Ovary (tissue), 9 donors: ENCODE results near the gene EXD3. TPM values are rescaled to one million over a fixed set of nuclear protein-coding genes. Genes with fewer than 3 reads are reported as not detected.

Source experiments
- DNase-seq, 5 donors: peaks; one replicate each; pipeline ENCODE4 v3.0.0-alpha.2; 2019 to 2020
- H3K27ac ChIP-seq, 2 donors: fragments of 200-600 bp; one replicate each; pipeline versions ENCODE4 v1.5.1 to v1.8.0; 2019 to 2022
- H3K27me3 ChIP-seq: fragments of 200-600 bp; one replicate; pipeline ENCODE4 v1.8.0; 2022
- H3K36me3 ChIP-seq: fragments of 200-600 bp; sonication (generic); one replicate; pipeline ENCODE4 v1.5.1; 2019
- H3K4me1 ChIP-seq: one replicate; pipeline ENCODE4 v1.8.1; 2013; ENCODE audit warnings: mild to moderate bottlenecking, moderate library complexity; ENCODE audit not compliant: insufficient read depth
- H3K4me3 ChIP-seq: fragments of 200-600 bp; sonication (generic); one replicate; pipeline ENCODE4 v1.5.1; 2017
- H3K9me3 ChIP-seq, 2 donors: fragments of 200-600 bp in 1 of 2; sonication (generic) in 1 of 2; one replicate each; pipeline versions ENCODE4 v1.5.1 to v1.8.1; 2013 to 2019; ENCODE audit warnings: mild to moderate bottlenecking in 1 of 2, moderate library complexity in 1 of 2
- CTCF ChIP-seq, 3 donors: fragments of 450-650 bp in 2 of 3; fragments of 200-600 bp in 1 of 3; IDR thresholded peaks; one replicate each; pipeline versions ENCODE4 v1.5.1 to v1.8.0; 2016 to 2022; ENCODE audit warnings: antibody characterized with exemption in 3 of 3, mild to moderate bottlenecking in 1 of 3
- EP300 ChIP-seq: sonication (generic); formaldehyde crosslinking; IDR thresholded peaks from one replicate; pipeline ENCODE4 v1.6.1; 2017; ENCODE audit warnings: antibody characterized with exemption
- POLR2A ChIP-seq: fragments of 450-650 bp; IDR thresholded peaks from one replicate; pipeline ENCODE4 v1.6.1; 2017; ENCODE audit warnings: antibody characterized with exemption, mild to moderate bottlenecking, moderate library complexity
- WGBS, 3 donors: extraction: QIAGEN DNeasy Blood & Tissue Kit in 1 of 3; methylation state at CpG; one replicate each; pipeline versions ENCODE4 v1.1.5 to v1.1.7; 2013 to 2017; 5-methylcytosine and 5-hydroxymethylcytosine counted together
- intact Hi-C, 4 donors: fragments of 100-400 bp; cut with DNase I; formaldehyde crosslinking; loops; one replicate each; pipeline versions ENCODE4 v1.11.0 to v1.15.1; 2022 to 2023
- polyA plus RNA-seq, 2 donors: library from polyadenylated mRNA; stranded (reverse); fragments of 200-250 nt in 1 of 2; fragments of 350-450 nt in 1 of 2; fragmentation: Illumina TruSeq in 1 of 2; extraction: RNeasy Lipid Tissue Mini Kit (QIAGEN cat#74804) in 1 of 2; gene quantifications; one replicate each; pipeline ENCODE4 v1.2.3, GENCODE V29; 2013 to 2014
- total RNA-seq, 7 donors: library from RNA; depleted of rRNA in 2 of 7; stranded (reverse); fragments of >200 nt in 2 of 7; fragmentation: NEBNext Ultra II Directional in 3 of 7; extraction: Animal tissue kit (Norgen Biotek cat#: 25700) in 3 of 7; gene quantifications; one replicate each; pipeline versions ENCODE4 v1.1.0 to v1.2.4, GENCODE V29; 2016 to 2023
- donor health status: DM: no; HTN: no; CAD: no; lungs with moderate emphysema.
- donor health status: DM: no; HTN: no; CAD: no.
- donor health status: Bipolar disorder and iron deficiency.
- donor health status: DM: yes; HTN: yes; CAD: no.
- donor health status: DM: no; HTN: no; CAD: no.
- donor health status: DM: yes; HTN: yes; CAD: no.

The EXD3 gene
- total and polyA plus RNA-seq, 9 donors: 1.0 to 30.6 (median 23.4) TPM

DNA sequence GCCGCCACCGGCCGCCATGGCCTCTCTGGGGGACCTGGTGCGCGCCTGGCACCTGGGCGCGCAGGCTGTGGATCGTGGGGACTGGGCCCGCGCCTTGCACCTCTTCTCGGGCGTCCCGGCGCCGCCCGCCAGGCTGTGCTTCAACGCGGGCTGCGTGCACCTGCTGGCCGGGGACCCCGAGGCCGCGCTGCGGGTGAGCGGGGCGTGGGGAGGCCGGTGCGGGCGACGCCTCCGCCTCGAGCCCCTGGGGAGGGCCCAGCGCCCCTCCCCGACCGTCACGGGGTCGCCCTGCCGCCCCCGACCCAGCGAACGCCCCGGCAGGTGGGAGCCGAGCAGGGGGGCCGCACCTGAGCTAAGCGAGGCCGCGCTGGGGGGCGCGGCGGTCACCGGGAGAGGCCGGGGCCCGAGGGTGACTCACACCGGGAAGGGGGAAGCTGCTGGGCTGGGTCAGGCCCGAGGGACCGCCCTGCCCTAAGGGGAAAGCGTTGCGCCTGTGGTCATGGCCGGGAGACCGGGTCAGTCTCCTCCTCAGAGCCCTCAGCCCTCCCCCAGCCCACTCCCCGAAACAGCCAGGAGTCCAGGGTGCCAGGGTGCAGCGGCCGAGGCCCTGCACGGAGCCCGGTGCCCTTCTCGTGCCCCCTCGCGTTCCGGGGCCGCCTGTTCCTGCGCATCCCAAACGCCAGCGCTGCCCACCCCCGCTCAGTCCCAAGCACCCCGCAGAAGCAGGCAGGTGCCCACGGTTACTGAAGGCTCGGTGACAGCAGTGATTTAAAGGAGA lies 741 bp upstream of the EXD3 start:
- Histone ChIP-seq H3K27ac (peak overlapping the region; percentile 16 to 92), H3K27me3 (no peaks in the 10 kb centered on the region), H3K4me3 (peak overlapping the region; percentile 89), H3K36me3 (no peaks in the 10 kb centered on the region), H3K9me3 (no peaks in the 10 kb centered on the region), H3K4me1 (no peaks in the 10 kb centered on the region)
- peak; percentile 57 to 72 (median 71) for DNase-seq
- TF ChIP-seq POLR2A: peak; percentile 15
- no peak for TF ChIP-seq CTCF (IDR thresholded peaks at IDR 0.05)
- intact Hi-C loops: loop anchor here in 1 of 4 donors (2.0 kb wide), 1 partner anchor 35 kb away; the partner anchor contains the start of gene NSMF
- 12 to 47% (median 14%) methylated on average over 15 to 77 of the region's 77 CpGs for WGBS, 3 donors

- Histone ChIP-seq H3K27me3 (no peaks in the 10 kb centered on the region), H3K4me3 (peak overlapping the region; percentile 89), H3K9me3 (no peaks in the 10 kb centered on the region), H3K4me1 (no peaks in the 10 kb centered on the region), H3K36me3 (no peaks in the 10 kb centered on the region), H3K27ac (peak overlapping the region in 1 of 2 donors; percentile 65)
- no peak for TF ChIP-seq POLR2A
- no peak for TF ChIP-seq EP300
- no peak for TF ChIP-seq CTCF (IDR thresholded peaks at IDR 0.05)
- DNase-seq: no peak
- intact Hi-C loops: loop anchor here in 1 of 4 donors (2.0 kb wide), 1 partner anchor 37 kb away; the partner anchor contains the start of gene NSMF
- WGBS, 3 donors: 1 to 6% (median 3%) methylated on average over 11 of the region's 11 CpGs
These were observed 941 bp downstream of the EXD3 start for GRCh38 chr9:137421838-137422603.

DNA sequence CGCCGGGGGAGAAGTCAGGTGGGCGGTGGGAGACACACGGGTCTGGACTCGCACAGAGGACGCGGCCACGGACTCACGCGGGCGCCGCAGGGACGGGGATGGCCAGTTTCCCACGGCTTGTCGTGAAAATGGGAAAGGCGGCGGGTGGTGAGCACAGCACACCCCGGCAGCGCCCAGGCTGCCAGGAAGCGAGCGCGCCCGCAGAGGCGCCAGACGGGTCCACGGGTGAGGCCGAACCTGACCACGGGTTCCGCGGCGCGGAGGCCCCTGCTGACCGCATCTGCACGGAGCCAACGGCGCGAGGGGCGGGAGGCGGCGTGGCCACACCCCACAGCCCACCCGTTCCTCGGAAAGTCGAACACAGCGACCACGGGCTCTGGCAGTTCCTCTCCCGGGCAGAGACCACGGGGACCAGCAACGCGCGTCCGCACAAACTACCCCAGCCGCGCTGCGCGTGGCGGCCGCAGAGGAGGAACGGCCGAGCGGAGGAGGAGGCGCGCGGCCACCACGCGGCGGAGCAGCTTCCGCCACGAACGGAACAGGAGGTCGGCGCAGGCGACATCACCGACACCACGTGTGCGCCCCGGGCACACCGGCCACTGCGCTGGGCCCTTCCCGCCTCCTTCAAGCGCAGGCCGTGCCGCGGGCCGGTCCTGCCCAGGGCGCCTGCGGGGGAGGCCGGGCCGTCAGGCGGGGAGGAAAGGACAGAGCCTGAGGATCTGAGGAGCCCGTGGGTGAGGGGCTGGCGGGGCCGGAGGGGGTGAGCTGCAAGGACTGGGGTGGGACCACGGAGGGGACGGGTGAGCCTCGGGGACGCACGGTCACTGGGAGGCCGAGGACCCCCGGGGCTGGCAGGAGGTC lies 5.6 kb downstream of the EXD3 start:
- H3K36me3 ChIP-seq: no peaks in the 10 kb centered on the region
- peak in 3 of 5 donors; percentile 34 to 48 (median 47) for DNase-seq
- H3K4me1 ChIP-seq: peaks cover 7% of the 10 kb centered on the region
- WGBS, 3 donors: 74 to 92% (median 86%) methylated on average over 99 of the region's 99 CpGs
- TF ChIP-seq POLR2A: no peak
- TF ChIP-seq EP300: no peak
- TF ChIP-seq CTCF (IDR thresholded peaks at IDR 0.05): no peak
- no peaks in the 10 kb centered on the region for H3K27me3 ChIP-seq
- no peak overlapping the region for H3K27ac ChIP-seq
- no peak overlapping the region for H3K4me3 ChIP-seq
- H3K9me3 ChIP-seq: no peaks in the 10 kb centered on the region
- intact Hi-C loops: no loop called here

DNA sequence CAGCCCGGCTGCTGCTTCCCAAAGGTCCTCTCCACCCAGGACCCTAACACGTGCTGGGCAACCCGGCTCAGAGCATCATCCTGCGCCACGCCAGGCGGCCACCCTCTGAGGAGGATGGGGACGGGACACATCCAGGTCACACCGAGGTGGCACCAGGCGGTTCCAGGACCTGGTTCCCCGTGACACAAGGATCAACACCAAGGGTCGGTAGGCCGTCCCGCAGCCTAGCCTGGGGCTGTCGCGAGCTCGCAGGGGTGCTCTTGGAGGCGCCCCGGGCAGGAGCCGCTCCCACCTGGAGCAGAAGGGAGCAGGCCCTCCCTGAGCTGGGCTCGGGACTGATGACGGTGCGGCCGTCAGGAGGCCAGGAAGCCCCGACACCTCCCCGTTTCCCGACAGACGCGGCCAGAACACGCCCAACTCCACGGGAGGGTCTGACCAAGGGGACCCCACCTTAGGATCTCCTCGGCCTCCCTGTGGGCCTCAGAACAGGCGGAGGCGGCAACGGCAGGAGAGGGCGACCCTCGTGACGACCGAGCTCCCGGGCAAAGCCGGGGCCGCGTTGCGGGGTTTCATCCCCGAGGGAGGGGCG lies 6.3 kb downstream of the EXD3 start:
- Histone ChIP-seq H3K27ac (no peak overlapping the region), H3K27me3 (no peaks in the 10 kb centered on the region), H3K4me1 (peaks cover 12% of the 10 kb centered on the region), H3K4me3 (no peak overlapping the region), H3K36me3 (no peaks in the 10 kb centered on the region), H3K9me3 (no peaks in the 10 kb centered on the region)
- WGBS, 3 donors: 86 to 93% (median 87%) methylated on average over 45 of the region's 45 CpGs
- TF ChIP-seq EP300 (no peak), POLR2A (no peak), CTCF (IDR thresholded peaks at IDR 0.05) (no peak)
- peak in 1 of 5 donors; percentile 41 for DNase-seq
- intact Hi-C loops: no loop called here
